CD14-positive monocyte (primary cell): Measurements from ENCODE around the gene CPSF3. TPM values are rescaled to one million over a fixed set of nuclear protein-coding genes. Genes with fewer than 3 reads are reported as not detected.

ENCODE experiments used
- DNase-seq, 3 donors: peaks; one replicate each; pipeline ENCODE4 v3.0.0-alpha.2; 2011 to 2022
- H2AFZ ChIP-seq: 2 replicates; pipeline ENCODE4 v1.6.0; 2012; ENCODE audit warnings: mild to moderate bottlenecking, low read depth, low read length, inconsistent platforms; ENCODE audit not compliant: insufficient read depth, poor library complexity, severe bottlenecking
- H3K27ac ChIP-seq, 2 donors: 1 replicate in 1 of 2; 2 replicates in 1 of 2; pipeline ENCODE4 v1.5.1; 2012 to 2013; ENCODE audit warnings: low read length in 2 of 2, control low read depth in 1 of 2, inconsistent platforms in 1 of 2, low read depth in 1 of 2, mild to moderate bottlenecking in 1 of 2
- H3K27me3 ChIP-seq, 2 donors: one replicate each; pipeline versions ENCODE4 v1.6.0 to v1.6.1; 2011 to 2013; ENCODE audit warnings: low read length in 2 of 2; ENCODE audit not compliant: control insufficient read depth in 2 of 2, insufficient read depth in 2 of 2
- H3K36me3 ChIP-seq, 2 donors: replicated peaks in 1 of 2; 1 replicate in 1 of 2; 2 replicates in 1 of 2; pipeline versions ENCODE4 v1.5.1 to v1.6.1; 2012 to 2013; ENCODE audit warnings: low read length in 2 of 2, control low read depth in 1 of 2, inconsistent platforms in 1 of 2, mild to moderate bottlenecking in 1 of 2; ENCODE audit not compliant: insufficient read depth in 2 of 2, control insufficient read depth in 1 of 2
- H3K4me1 ChIP-seq, 2 donors: 1 replicate in 1 of 2; 2 replicates in 1 of 2; pipeline versions ENCODE4 v1.5.1 to v1.6.1; 2012 to 2013; ENCODE audit warnings: low read length in 2 of 2, control low read depth in 1 of 2, inconsistent platforms in 1 of 2, mild to moderate bottlenecking in 1 of 2, moderate library complexity in 1 of 2; ENCODE audit not compliant: insufficient read depth in 2 of 2, control insufficient read depth in 1 of 2
- H3K4me2 ChIP-seq: replicated peaks from 2 replicates; pipeline ENCODE3; 2012; ENCODE audit warnings: low read length, moderate library complexity, mild to moderate bottlenecking; ENCODE audit not compliant: poor library complexity, severe bottlenecking; ENCODE audit errors: extremely low read depth
- H3K4me3 ChIP-seq, 3 experiments: fragments of 200-600 bp in 1 of 3; sonication (generic) in 1 of 3; replicated peaks in 1 of 3; 1 replicate in 2 of 3; 2 replicates in 1 of 3; pipeline ENCODE4 v1.5.1; 2011 to 2013; ENCODE audit warnings: low read length in 3 of 3, mild to moderate bottlenecking in 3 of 3, control low read depth in 2 of 3, low read depth in 2 of 3, inconsistent platforms in 1 of 3, moderate library complexity in 1 of 3
- H3K79me2 ChIP-seq: 2 replicates; pipeline ENCODE4 v1.6.0; 2012; ENCODE audit warnings: mild to moderate bottlenecking, control low read depth, inconsistent platforms, low read length, moderate library complexity; ENCODE audit not compliant: insufficient read depth
- H3K9ac ChIP-seq: 2 replicates; pipeline ENCODE4 v1.6.0; 2017; ENCODE audit warnings: low read length, mild to moderate bottlenecking; ENCODE audit not compliant: insufficient read depth, poor library complexity, severe bottlenecking
- H3K9me3 ChIP-seq, 2 donors: replicated peaks in 1 of 2; 1 replicate in 1 of 2; 2 replicates in 1 of 2; pipeline versions ENCODE4 v1.5.1 to v1.6.1; 2012 to 2013; ENCODE audit warnings: low read length in 2 of 2, control low read depth in 1 of 2; ENCODE audit not compliant: control insufficient read depth in 1 of 2, insufficient read depth in 1 of 2
- H4K20me1 ChIP-seq: 2 replicates; pipeline ENCODE4 v1.6.0; 2012; ENCODE audit warnings: mild to moderate bottlenecking, low read length, control low read depth, moderate library complexity; ENCODE audit not compliant: insufficient read depth
- H3K27ac Mint-ChIP-seq, 7 donors: one replicate each; pipeline ENCODE4 v1.8.0; 2020; ENCODE audit warnings: mild to moderate bottlenecking in 7 of 7, mixed read lengths in 7 of 7, moderate library complexity in 6 of 7, inconsistent platforms in 2 of 7
- H3K27me3 Mint-ChIP-seq, 3 donors: one replicate each; pipeline ENCODE4 v1.8.0; 2021 to 2022; ENCODE audit warnings: low read depth in 3 of 3, mild to moderate bottlenecking in 3 of 3, mixed read lengths in 3 of 3, moderate library complexity in 3 of 3, inconsistent platforms in 1 of 3
- H3K36me3 Mint-ChIP-seq, 2 donors: one replicate each; pipeline ENCODE4 v1.8.0; 2020; ENCODE audit warnings: mixed read lengths in 2 of 2, inconsistent platforms in 1 of 2, mild to moderate bottlenecking in 1 of 2
- H3K4me1 Mint-ChIP-seq: one replicate; pipeline ENCODE4 v1.8.0; 2020; ENCODE audit warnings: mild to moderate bottlenecking, mixed read lengths
- H3K4me3 Mint-ChIP-seq, 2 donors: one replicate each; pipeline ENCODE4 v1.8.0; 2020; ENCODE audit warnings: mild to moderate bottlenecking in 2 of 2, mixed read lengths in 2 of 2, moderate library complexity in 1 of 2
- H3K9me3 Mint-ChIP-seq, 7 donors: one replicate each; pipeline ENCODE4 v1.8.0; 2020 to 2022; ENCODE audit warnings: mixed read lengths in 7 of 7, mild to moderate bottlenecking in 6 of 7, moderate library complexity in 6 of 7, inconsistent platforms in 2 of 7
- CTCF ChIP-seq: fragments of 200-600 bp; IDR thresholded peaks from one replicate; pipeline ENCODE4 v1.8.0; 2022; ENCODE audit warnings: antibody characterized with exemption, mild to moderate bottlenecking
- WGBS: methylation state at CpG from one replicate; pipeline ENCODE4 v1.1.5; 2013; ENCODE audit warnings: missing lambda C conversion rate; ENCODE audit not compliant: insufficient coverage; 5-methylcytosine and 5-hydroxymethylcytosine counted together
- intact Hi-C, 2 donors: fragments of 100-400 bp; cut with micrococcal nuclease; formaldehyde crosslinking; loops; one replicate each; pipeline versions ENCODE4 v1.15.0 to v1.15.1; 2023
- polyA plus RNA-seq, 3 donors: library from polyadenylated mRNA; depleted of rRNA in 1 of 3; unstranded in 2 of 3; stranded (reverse) in 1 of 3; fragments of 300-500 nt in 2 of 3; fragments of >200 nt in 1 of 3; fragmentation: Illumina TruSeq in 2 of 3; gene quantifications; 1 replicate in 2 of 3; 2 replicates in 1 of 3; pipeline ENCODE4 v1.2.3, GENCODE V29; 2012 to 2021

Gene CPSF3
- polyA plus RNA-seq, 3 donors: 17.2 to 34.0 (median 26.6) TPM

GRCh38 chr2:9375857-9376428 lies 47.5 kb upstream of the CPSF3 start:
- Mint-ChIP-seq H3K4me3 (no peak overlapping the region), H3K4me1 (peaks cover 3% of the 10 kb centered on the region), H3K36me3 (peaks cover 0 to 2% of the 10 kb centered on the region in 2 donors), H3K9me3 (no peaks in the 10 kb centered on the region), H3K27ac (no peak overlapping the region), H3K27me3 (peaks cover 0 to 2% (median 1%) of the 10 kb centered on the region in 3 donors)
- intact Hi-C loops: no loop called here
- DNase-seq: no peak
- Histone ChIP-seq H4K20me1 (no peaks in the 10 kb centered on the region), H3K27me3 (no peaks in the 10 kb centered on the region), H3K4me2 (no peak overlapping the region), H3K9me3 (no peaks in the 10 kb centered on the region), H3K27ac (no peak overlapping the region), H3K4me3 (no peak overlapping the region), H3K9ac (no peak overlapping the region), H3K4me1 (peaks cover 0 to 2% of the 10 kb centered on the region in 2 donors), H3K79me2 (no peaks in the 10 kb centered on the region), H2AFZ (no peak overlapping the region), H3K36me3 (no peaks in the 10 kb centered on the region)
- 90% methylated on average over 4 of the region's 4 CpGs for WGBS
- TF ChIP-seq CTCF: no peak

DNA sequence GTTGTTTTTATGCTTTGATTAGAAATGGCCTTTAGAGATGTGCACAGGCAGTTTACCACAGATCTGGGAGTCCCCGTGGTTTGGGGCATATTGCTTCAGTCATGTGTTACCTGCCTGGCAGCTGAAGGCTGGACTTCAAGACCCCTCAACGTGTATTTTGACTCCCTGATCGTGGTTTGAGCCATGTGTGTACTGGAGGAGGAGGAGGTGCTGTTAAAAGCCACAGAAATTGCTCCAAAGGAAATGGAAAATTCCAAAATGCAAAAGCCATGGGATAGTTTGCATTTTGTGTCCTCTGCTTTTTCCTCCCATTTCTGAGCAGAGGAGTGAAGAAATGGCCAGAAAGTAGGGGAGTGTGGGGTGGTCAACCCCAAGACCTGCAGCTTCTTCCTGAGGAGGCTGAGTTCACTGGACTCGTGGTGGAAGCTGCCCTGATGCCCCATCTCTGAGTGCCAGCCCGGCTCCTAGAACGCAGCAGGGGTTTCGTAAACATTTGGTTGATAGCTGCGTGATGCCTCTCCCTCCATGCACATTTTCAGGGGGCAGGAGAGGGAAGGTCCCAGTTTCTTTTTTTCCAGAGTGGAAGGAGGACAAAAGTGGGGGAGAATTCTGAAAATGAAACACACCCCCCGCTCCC lies 45.9 kb upstream of the CPSF3 start:
- peaks cover 5% of the 10 kb centered on the region for H3K4me1 Mint-ChIP-seq
- H3K9me3 Mint-ChIP-seq: no peaks in the 10 kb centered on the region

More for the DNA sequence above, 45.9 kb upstream of the CPSF3 start:
- H3K27ac ChIP-seq: no peak overlapping the region
- no peak overlapping the region for H2AFZ ChIP-seq
- no peak overlapping the region for H3K4me2 ChIP-seq
- peaks cover 0 to 2% of the 10 kb centered on the region in 2 donors for H3K4me1 ChIP-seq
- no peak overlapping the region for H3K4me3 ChIP-seq
- Mint-ChIP-seq H3K4me3 (no peak overlapping the region), H3K36me3 (peaks cover 0 to 2% of the 10 kb centered on the region in 2 donors), H3K27me3 (peaks cover 0 to 2% (median 2%) of the 10 kb centered on the region in 3 donors), H3K27ac (peak overlapping the region in 1 of 7 donors; percentile 32)
- intact Hi-C loops: no loop called here
- no peak overlapping the region for H3K9ac ChIP-seq
- WGBS: 28% methylated on average over 5 of the region's 9 CpGs
- H3K79me2 ChIP-seq: no peaks in the 10 kb centered on the region
- no peak for DNase-seq
- TF ChIP-seq CTCF: no peak
- no peaks in the 10 kb centered on the region for H4K20me1 ChIP-seq
- H3K9me3 ChIP-seq: no peaks in the 10 kb centered on the region
- no peaks in the 10 kb centered on the region for H3K36me3 ChIP-seq
- no peaks in the 10 kb centered on the region for H3K27me3 ChIP-seq
